Stromal cell of bone marrow (primary cell): Measurements from ENCODE around the gene HIGD1B.
"Not testable (repeated sequence)": the region's sequence is repeated elsewhere in the genome, so short reads cannot be mapped to it uniquely, and the experiment has no call there.

Experiments used
- DNase-seq: peaks from one replicate; pipeline ENCODE4 v3.0.0-alpha.2; 2012; ENCODE audit warnings: low read depth

The HIGD1B gene

DNA sequence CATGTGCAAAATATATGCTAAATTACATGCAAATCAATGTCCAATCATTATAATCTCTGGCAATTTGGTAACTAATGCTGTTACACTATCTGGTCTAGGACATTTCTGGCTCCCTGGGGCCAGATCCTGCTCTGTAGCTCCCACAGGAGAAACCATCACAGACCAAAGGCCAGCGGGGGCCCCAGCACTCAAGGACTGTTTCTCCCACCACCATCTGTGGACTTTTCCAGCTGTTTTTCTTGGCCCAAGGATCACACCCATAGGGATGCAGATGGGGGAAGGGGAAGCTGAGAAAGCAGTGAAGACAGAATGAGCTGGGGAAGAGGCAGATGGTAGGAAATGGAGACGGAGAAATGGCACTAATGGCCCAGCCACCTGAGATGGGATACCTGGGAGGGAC, at the start of gene HIGD1B:
HIGD1B (plus strand) TSS at position 298 of the 400 bp plus-strand sequence. CDS start 270 bp downstream, outside the sequence.
- DNase-seq: no peak

DNA sequence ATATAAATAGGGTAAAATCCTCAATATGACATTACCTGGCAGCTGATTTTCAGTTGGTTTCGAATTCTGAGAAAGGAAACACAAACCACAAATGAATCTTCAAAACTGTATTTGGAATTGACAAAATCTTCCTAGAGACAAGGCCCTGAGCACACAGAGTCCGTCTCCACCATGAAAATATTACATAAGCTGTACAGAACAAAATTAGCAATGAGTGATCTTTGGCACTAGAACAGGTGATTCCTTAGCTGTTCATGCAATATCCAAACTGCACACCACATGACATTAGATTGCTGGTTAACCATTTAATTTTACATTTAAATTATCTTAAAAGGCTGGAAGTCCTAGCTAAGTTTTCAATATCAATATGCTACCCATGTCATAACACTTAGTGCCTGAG, 49.3 kb upstream of the HIGD1B start:
- no peak for DNase-seq

DNA sequence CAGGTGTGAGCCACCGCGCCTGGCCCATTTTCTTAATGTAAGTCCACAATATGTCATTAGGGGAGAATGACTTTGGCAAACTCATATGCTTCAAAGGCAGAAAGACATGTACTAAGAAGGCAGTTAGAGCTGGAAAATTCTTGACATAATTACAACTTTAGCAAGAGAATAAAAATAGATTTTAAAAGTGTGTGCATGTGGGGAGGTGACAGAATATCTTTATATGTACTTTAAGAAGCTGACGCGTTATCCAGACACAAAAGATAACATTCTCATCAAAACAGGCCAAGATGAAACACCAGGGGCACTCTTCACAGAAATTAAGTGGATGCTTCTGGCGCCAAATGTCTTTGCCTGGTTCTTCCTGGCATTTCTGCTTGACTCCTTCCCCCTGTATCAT, 45.8 kb upstream of the HIGD1B start:
- DNase-seq: no peak

DNA sequence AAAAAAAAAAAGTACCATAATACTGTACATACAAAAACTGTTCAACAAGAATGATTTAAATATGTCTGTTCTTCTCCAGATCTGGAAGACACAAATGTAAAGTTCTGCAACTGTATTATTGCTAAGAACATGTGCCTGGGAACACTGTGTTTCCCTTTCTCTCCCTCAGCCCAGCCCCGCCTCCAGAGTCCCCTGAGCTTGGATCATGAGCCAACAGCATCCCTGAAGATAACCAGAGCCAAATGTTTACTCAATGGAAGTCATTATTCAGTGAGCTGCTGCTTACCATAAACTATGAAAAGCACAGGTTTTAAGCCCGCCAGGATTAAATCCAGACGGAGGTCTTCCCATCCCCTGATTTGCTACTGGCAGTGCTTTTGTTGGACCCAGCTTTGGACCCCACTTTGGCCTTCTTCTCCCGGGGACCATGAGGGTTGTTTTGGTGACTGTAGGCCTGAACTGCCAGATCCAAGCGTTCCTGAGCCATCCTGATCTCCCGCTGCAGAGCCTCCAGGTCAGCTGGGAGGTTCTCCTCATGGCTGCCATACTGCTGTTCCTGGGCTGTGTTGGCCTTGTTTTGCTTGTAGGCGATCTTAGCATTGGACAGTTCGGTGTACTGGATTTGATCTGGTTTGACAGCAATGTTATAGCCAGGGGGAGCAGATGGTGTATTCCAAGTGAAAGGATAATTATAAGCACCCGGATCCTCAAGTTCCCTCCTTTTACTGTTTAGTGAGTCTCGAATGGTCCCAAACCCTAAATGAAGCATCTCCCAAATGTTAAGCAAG, 43.2 kb upstream of the HIGD1B start:
- DNase-seq: no peak

DNA sequence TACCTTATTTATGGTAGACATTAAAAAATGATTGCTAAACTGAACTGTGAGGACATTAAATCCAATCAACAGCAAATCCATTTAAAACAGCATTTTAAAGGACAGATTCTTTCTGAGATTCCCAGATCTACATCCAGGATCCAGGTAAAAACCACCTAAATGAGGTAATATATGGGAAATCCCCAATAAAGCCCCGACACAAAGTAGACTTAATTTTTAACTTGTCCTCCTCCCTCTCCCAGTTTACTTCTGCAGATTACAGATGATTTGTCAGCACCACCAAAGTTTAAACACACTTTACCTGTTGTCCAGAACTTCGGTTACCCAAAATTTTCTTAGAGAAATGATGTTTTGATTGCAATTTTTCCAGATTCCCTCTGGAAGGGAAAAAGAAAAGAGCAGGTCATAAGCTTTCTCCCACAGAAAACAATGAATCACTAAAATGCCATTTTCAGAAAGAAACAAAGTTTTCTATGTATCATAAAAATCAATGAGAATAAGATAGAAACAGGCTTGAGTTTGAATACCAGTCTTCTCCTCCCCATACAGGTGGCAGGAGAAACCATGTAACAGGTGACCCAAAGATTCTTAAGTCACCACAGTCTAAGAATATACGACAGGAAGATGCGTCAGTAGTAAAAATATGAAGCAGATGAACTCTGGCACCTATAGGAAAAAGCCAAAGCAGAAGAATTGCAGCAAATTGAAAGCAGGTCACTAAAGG, 40.4 kb upstream of the HIGD1B start:
- DNase-seq: no peak

DNA sequence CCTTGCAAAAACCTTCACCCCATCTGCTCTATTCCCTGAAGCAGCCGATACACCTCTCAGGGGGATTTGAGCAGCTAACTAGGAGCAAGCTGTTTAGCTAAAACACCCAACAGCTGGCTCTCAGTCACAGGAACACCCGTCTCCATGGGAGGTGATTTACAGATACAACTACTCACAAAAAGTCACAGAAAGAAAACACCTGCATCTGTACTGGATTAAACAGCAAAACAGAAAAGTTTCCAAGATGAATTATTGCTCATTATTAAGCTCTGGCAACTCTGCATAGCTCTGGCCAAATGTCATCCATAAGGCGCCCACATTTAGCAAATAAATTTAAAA, 39.9 kb upstream of the HIGD1B start:
- no peak for DNase-seq

DNA sequence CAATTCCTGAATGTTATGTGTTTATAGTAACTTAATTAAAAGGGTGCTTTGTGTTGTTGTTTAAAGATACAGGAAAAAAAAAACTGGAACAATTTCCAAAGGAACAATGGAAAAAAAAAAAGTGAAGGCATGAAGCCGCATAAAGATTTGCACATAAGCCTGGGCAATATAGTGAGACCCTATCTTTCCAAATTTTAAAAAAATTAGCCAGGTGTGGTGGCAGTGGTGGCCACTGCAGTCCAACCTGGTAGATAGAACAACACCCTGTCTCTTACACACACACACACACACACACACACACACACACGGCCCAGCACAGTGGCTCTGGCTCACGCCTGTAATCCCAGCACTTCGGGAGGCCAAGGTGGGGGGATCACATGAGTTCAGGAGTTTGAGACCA, 39.5 kb upstream of the HIGD1B start:
- no peak for DNase-seq

DNA sequence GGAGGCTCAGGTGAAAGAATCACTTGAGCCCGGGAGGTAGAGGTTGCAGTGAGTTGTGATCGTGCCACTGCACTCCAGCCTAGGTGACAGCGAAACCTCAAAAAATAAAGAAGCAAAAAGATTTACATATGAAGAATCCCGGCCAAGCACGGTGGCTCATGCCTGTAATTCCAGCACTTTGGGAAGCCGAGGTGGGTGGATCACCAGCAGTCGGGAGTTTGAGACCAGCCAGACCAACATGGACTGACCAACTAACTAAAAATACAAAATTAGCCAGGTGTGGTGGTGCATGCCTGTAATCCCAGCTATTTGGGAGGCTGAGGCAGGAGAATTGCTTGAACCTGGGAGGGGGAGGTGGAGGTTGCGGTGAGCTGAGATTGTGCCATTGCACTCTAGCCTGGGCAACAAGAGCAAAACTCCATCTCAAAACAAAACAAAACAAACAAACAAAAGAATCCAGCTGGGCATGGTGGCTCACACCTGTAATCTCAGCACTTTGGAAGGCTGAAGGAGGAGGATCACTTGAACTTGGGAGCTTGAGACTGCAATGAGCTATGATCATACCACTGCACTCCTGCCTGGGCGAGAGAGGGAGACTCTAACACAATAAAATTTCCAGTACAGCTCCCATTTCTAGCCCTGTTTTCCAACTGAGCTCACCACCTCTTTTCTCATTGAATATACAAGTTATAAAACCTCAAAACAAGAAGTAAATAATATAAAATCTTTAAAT, 38.9 kb upstream of the HIGD1B start:
- not testable (repeated sequence) for DNase-seq

DNA sequence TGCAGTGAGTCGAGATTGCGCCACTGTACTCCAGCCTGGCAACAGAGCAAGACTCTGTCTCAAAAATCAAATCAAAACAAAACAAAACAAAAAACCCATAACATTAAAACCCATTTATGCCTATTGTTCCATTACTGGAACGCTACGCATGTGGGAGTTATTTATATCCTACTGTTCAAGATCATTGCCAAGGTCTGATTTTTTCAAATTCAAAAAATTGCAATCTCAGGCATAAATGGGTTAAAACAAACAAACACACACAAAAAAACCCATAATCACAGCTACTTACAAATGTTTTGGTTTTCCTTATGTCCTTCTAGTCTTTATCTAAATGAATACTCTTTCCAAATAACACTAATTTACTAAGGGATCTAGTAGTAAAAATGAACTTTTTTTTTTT, 35.4 kb upstream of the HIGD1B start:
- no peak for DNase-seq

DNA sequence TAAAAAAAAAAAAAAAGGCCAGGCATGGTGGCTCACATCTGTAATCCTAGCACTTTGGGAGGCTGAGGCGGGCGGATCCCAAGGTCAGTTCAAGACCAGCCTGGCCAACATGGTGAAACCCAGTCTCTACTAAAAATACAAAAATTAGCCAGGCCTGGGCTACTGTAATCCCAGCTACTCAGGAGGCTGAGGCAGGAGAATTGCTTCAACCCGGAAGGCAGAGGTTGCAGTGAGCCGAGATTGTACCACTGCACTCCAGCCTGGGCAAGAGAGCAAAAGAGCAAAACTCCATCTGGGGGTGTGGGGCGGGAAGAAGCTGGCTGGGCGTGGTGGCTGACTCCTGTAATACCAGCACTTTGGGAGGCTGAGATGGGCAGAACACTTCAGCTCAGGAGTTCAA, 29.2 kb upstream of the HIGD1B start:
- not testable (repeated sequence) for DNase-seq

DNA sequence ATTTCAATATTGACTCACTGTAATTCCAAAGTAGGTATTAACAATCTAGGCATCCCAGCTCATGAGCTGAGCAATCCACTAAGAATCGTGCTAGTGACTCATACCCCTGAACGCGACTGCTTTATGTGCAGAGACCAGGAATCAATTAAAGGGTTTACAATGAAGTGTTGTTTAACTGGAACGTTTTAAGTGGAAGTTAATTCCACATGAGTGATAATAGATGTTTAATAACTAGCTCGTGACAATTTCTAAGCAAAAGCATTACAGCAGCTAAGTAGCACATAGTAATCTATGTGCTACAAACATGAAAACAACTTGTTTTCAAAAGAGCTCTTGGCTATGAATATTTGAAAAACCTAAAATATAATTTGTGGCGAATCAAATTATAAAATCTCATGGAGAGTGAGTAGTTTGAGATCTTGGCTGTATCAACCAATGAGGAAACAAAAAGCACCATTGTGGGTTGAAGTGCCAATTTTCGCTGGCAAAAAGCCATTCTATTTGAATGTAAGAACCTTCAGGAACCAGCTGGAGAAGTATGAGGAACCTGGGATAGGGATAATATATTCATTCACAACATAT, 27.0 kb upstream of the HIGD1B start:
- peak; percentile 82 for DNase-seq

DNA sequence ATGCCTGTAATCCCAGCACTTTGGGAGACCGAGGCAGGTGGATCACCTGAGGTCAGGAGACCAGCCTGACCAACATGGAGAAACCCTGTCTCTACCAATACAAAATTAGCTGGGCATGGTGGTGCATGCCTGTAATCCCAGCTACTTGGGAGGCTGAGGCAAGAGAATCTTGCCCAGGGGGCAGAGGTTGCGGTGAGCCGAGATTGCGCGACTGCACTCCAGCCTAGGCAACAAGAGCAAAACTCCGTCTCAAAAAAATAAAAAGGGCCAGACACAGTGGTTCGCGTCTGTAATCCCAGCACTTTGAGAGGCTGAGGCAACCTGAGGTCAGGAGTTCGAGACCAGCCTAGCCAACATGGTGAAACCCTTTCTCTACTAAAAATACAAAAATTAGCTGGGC, 22.4 kb upstream of the HIGD1B start:
- DNase-seq: not testable (repeated sequence)

DNA sequence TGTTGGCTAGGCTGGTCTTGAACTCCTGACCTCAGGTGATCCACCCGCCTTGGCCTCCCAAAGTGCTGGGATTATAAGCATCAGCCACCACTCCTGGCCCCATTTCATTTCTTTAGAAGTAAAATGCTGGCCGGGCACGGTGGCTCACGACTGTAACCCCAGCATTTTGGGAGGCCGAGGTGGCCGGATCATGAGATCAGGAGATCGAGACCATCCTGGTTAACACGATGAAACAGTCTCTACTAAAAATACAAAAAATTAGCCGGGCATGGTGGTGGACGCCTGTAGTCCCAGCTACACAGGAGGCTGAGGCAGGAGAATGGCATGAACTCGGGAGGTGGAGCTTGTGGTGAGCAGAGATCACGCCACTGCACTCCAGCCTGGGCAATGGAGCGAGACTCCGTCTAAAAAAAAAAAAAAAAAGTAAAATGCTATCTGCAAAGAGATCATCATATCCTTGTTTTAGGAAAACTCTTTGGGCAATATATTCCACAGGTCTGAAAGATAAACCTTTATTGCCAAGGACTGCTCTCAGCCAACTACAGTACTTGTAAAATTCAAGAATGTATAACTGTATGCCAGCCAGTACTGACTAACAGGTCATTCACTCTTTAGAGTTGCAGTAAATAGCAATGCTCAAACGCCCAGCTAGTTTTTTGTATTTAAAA, 21.4 kb upstream of the HIGD1B start:
- no peak for DNase-seq

DNA sequence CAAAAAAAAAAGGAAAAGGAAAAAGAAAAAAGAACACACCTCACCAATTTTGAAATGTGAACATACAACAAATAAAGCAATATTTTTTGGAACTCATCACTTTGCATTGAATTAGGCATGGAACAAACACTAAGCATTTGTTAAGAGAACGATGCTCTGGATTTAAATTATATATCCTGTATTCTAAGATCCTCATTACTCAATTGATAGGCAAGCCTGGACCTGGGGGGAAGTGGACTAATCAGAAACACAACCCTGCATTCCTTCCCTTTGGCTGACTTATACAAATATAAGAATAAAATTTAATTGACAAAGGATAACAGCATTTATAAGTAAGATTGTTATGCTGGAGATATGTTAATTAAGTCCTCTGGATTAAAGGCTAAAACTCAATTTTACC, 19.8 kb upstream of the HIGD1B start:
- no peak for DNase-seq

DNA sequence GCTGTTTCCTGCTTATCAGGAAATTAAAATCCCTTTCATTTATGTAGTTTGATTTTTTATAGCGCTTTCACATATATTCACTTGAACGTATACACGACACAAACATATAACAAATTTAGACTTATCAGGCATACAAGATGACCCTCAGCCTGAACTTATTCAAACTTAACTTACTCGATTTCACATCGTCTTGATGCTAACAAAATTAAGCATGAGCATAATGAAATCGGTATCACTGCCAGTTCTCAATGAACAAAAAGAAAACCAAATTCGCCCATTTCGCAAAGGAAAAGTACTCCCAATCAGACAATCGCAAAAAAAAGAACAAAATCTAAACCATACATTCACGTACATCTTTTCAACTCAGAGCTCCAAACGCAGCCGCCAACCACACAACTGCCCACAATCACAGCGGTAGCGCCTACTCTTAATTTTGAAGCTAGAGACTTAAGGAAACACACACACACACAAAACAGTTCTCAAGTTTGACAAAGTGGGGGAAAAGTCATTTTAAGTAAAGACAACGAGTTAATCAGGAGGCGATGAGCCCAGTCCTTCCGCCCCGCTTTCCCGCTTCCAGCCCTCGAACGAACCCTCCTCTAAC, 18.7 kb upstream of the HIGD1B start:
- DNase-seq: no peak

DNA sequence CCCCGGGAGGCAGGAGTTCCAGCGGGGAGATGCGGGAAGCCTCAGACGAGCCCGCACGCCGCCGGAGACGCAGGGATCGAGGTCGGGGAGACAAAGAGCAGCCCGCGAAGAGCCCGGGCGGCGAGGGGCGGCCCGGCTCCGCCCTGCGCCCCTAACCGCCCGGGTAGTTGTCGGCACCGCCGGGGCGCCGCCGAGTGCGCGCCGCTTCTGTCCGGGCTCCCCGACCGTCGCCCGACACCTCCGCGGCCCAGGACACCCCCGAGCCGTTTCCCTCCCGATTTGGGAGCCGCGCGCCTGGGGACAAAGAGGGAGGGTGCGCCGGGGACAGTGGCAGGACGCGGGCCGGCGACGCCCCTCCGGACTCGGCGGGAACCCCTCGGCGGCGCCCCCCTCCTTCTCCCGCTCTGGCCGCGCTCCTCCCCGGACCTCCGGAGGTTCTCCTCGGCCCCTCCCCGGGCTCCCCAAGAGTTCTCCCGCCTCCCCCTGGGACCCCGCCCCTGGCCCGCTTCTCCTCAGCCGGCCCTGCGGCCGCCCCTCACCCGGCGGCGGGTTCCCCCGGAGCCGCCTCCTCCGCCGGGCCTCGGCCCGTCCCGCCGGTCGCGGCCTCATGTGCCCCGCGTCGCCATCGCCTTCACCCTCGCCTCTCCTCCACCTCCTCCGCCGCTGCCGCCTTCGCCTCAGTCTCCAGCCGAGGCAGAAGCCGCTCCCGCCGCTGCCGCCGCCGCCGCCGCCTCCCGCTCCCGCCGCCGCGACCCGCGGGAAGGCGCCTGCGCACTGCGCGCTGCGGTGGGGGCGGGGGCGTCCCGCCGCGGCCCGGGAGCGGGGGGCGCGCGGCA, 17.9 kb upstream of the HIGD1B start, which contains the start of gene GJC1:
GJC1 (minus strand) TSS at position 765 of the 836 bp plus-strand sequence. CDS start 24,470 bp downstream, outside the sequence.
- DNase-seq: no peak

DNA sequence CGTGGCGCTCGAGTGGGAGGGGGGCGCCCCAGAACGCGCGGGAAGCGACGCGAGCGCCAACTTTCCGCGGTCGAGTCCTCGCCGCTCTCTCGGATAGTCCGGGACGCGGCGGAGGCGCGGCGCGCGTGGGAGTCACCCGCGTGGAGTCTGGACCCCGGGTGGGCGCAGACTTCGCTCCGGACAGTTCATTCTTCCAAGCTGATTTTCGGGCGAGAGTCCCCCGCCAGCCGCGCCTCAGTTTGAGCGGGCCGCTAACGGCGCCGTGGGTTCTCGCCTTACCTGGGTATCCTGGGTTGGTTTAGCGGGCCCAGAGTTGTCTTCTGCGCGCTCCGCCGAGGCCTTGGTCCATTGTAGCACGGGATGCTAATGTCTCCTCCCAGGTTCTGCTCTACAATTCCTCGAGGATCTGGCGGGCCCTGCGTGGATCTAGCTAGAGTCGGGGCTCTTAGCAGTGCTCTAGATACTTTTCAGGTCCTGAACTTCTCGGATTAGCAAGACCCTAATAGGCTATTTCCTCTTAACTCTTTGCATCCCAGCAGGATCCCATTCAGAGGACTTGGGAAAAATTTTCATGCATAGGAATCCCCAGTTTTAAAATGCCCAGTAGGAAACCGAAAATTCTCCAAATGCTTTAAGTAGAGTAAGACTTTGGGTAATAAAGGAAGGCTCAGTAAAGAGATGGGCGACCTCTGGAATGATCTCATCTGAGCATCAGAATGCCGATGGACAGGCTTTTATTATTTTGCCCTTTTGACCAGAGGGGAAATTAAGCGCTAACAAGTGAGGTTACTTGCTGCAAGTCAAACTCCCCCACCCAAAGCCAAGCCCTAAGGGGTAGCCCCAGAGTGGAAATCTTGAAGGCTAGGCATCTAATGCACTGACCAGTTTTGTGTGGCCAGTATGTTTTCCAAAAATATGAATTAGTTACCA, 17.1 kb upstream of the HIGD1B start:
- DNase-seq: no peak

DNA sequence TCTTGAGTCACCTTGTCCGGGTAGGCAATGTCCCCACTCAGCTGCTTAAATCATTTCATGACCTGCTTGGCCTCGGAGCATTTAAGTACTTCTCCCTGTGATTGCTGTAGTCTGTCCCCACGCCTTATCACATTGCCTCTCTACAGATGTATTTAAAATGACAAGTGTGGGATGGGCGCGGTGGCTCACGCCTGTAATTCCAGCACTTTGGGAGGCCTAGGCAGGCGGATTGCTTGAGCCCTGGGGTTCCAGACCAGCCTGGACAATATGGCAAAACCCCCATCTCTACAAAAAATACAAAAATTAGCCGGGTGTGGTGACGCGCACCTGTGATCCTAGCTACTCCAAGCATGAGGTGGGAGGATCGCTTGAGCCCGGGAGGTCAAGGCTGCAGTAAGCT, 16.3 kb upstream of the HIGD1B start:
- no peak for DNase-seq

DNA sequence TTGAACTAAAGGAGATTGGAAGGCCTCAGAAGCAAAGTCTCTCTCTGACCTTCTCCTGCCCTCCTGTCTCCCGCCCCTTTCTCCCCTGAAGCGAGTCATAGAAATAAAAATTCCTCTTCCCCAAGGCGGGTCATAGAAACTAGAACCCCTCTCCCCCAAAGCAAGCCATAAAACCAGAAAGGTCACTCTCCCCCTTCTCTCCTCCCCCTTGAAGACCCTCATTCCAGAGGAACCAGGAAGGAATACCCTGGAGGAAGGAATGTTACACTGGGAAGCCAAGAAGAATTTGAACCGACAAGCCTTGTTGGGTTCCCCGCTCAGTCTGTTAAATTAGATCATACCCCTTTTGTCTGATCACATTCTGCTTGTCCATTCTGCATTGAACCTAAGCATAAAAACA, 14.9 kb upstream of the HIGD1B start:
- no peak for DNase-seq
